Frontal cortex (tissue), 4 donors: ENCODE data around the gene C1QTNF9B. TPM values are rescaled to one million over a fixed set of nuclear protein-coding genes. Genes with fewer than 3 reads are reported as not detected.
A peak's percentile ranks its signal among the peaks of the same experiment; 100 is the strongest.
"Not testable (repeated sequence)": the region's sequence is repeated elsewhere in the genome, so short reads cannot be mapped to it uniquely, and the experiment has no call there.

Source experiments
- DNase-seq, 2 donors: peaks; one replicate each; pipeline ENCODE4 v3.0.0; 2012; ENCODE audit warnings: low spot score in 2 of 2
- FAIRE-seq: peaks from 2 replicates; lab custom pipeline; 2012; peaks lifted over from hg19 to GRCh38; lab: Jason Lieb, UNC
- total RNA-seq: library from RNA; depleted of rRNA; stranded (reverse); fragments of >200 nt; gene quantifications from one replicate; pipeline ENCODE4 v1.2.3, GENCODE V29; 2014
- donor health status: control.
- donor health status: control.
- donor health status: control.

The C1QTNF9B gene
- total RNA-seq, 1 donor from 2014 or later, result 0.41 TPM

- DNase-seq (no peak), FAIRE-seq (no peak)
Observed at GRCh38 chr13:23898101-23898500, 799 bp upstream of the C1QTNF9B start.

- DNase-seq, FAIRE-seq: not testable (repeated sequence)
Observed at GRCh38 chr13:23894746-23895145, 2.6 kb downstream of the C1QTNF9B start.

- not testable (repeated sequence) for FAIRE-seq, DNase-seq
Observed at GRCh38 chr13:23893791-23894190, 3.5 kb downstream of the C1QTNF9B start.

- FAIRE-seq (no peak), DNase-seq (peak in 1 of 2 donors; percentile 20)
Observed at GRCh38 chr13:23889615-23890607, 7.4 kb downstream of the C1QTNF9B start.

GRCh38 chr13:23888658-23889614 lies 8.4 kb downstream of the C1QTNF9B start, which contains the start of gene MIPEP:
Gene MIPEP (minus strand): TSS chr13:23889400. CDS start chr13:23889320, 80 bp downstream.
- DNase-seq (peak; percentile 92 to 95), FAIRE-seq (no peak)

- DNase-seq, FAIRE-seq: not testable (repeated sequence)
Observed at GRCh38 chr13:23884361-23884760, 12.9 kb downstream of the C1QTNF9B start.

- no peak for DNase-seq
- FAIRE-seq, result no peak
Observed at GRCh38 chr13:23883255-23883654, 14.0 kb downstream of the C1QTNF9B start.

GRCh38 chr13:23881402-23881800 lies 15.9 kb downstream of the C1QTNF9B start:
- FAIRE-seq, DNase-seq: not testable (repeated sequence)

GRCh38 chr13:23880493-23881401 lies 16.6 kb downstream of the C1QTNF9B start:
- not testable (repeated sequence) for FAIRE-seq, DNase-seq

- FAIRE-seq, result no peak
- DNase-seq, result no peak
Observed at GRCh38 chr13:23877286-23877685, 20.0 kb downstream of the C1QTNF9B start.

- DNase-seq (no peak), FAIRE-seq (no peak)
Observed at GRCh38 chr13:23876265-23876664, 21.0 kb downstream of the C1QTNF9B start.

- FAIRE-seq (peak; percentile 96), DNase-seq (peak; percentile 22 to 40)
Observed at GRCh38 chr13:23871616-23872220, 25.6 kb downstream of the C1QTNF9B start.

- no peak for DNase-seq
- FAIRE-seq, result no peak
Observed at GRCh38 chr13:23870356-23871140, 26.8 kb downstream of the C1QTNF9B start.

GRCh38 chr13:23868521-23868920 lies 28.8 kb downstream of the C1QTNF9B start:
- no peak for FAIRE-seq
- DNase-seq, result no peak

- no peak for FAIRE-seq
Observed at GRCh38 chr13:23867027-23867491, 30.2 kb downstream of the C1QTNF9B start.

GRCh38 chr13:23866420-23867026 lies 30.8 kb downstream of the C1QTNF9B start:
- no peak for DNase-seq
- FAIRE-seq, result no peak

More at GRCh38 chr13:23867027-23867491, 30.2 kb downstream of the C1QTNF9B start:
- DNase-seq, result no peak

- FAIRE-seq (no peak), DNase-seq (no peak)
Observed at GRCh38 chr13:23865906-23866305, 31.4 kb downstream of the C1QTNF9B start.
